Activated T-helper 17 cell treated with anti-CD3 and anti-CD28 coated beads, Interleukin-2, amount 50 U/mL, for 72 hours (primary cell): ENCODE results near the gene KRTAP2-1. TPM values are rescaled to one million over a fixed set of nuclear protein-coding genes. Genes with fewer than 3 reads are reported as not detected.
"Not testable (repeated sequence)": the region's sequence is repeated elsewhere in the genome, so short reads cannot be mapped to it uniquely, and the experiment has no call there.

Source experiments
- ATAC-seq: fragments of 150-1000 bp; cut with Tn5 transposase; replicated peaks from 2 replicates; pipeline ENCODE4 v1.10.0; 2021; ENCODE audit warnings: mild to moderate bottlenecking, moderate library complexity
- H3K27ac Mint-ChIP-seq: one replicate; pipeline ENCODE4 v1.8.0; 2022; ENCODE audit warnings: mixed read lengths
- H3K27me3 Mint-ChIP-seq: one replicate; pipeline ENCODE4 v1.8.0; 2022; ENCODE audit warnings: mixed read lengths
- H3K36me3 Mint-ChIP-seq: one replicate; pipeline ENCODE4 v1.8.0; 2022; ENCODE audit warnings: low read depth, mild to moderate bottlenecking, mixed read lengths
- H3K4me1 Mint-ChIP-seq: one replicate; pipeline ENCODE4 v1.8.0; 2022; ENCODE audit warnings: mixed read lengths
- H3K4me3 Mint-ChIP-seq: one replicate; pipeline ENCODE4 v1.8.0; 2022; ENCODE audit warnings: mild to moderate bottlenecking, mixed read lengths
- H3K9me3 Mint-ChIP-seq: one replicate; pipeline ENCODE4 v1.8.0; 2022; ENCODE audit warnings: mixed read lengths
- total RNA-seq, 2 donors: library from RNA; stranded (reverse); gene quantifications; one replicate each; pipeline ENCODE4 v1.2.3, GENCODE V29; 2022

Gene KRTAP2-1, protein sequence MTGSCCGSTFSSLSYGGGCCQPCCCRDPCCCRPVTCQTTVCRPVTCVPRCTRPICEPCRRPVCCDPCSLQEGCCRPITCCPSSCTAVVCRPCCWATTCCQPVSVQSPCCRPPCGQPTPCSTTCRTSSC
- not detected for total RNA-seq

DNA sequence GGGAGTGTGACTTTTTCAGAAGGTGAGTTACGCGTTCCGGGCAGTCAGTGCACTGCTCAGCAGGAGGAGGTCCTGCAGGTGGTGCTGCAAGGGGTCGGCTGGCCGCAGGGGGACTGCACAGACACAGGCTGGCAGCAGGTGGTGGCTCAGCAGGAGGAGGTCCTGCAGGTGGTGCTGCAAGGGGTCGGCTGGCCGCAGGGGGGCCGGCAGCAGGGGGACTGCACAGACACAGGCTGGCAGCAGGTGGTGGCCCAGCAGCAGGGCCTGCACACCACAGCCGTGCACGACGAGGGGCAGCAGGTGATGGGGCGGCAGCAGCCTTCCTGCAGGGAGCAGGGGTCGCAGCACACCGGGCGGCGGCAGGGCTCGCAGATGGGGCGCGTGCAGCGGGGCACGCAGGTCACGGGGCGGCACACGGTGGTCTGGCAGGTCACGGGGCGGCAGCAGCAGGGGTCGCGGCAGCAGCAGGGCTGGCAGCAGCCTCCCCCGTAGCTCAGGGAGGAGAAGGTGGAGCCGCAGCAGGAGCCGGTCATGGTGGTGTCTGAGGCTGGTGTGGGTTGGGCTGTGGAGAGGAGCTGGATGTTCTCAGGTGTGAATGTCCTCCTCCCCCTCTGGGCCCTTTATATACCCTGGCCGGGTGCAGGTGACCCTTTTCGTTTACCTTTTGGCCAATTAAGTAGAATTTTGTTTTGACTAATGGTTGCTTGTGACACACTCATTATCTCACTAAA, at the start of gene KRTAP2-1:
TSS of gene KRTAP2-1 (minus strand) at position 582 of the 731 bp plus-strand sequence. CDS start at position 533, 49 bp downstream.
- not testable (repeated sequence) for ATAC-seq, H3K4me3 Mint-ChIP-seq, H3K36me3 Mint-ChIP-seq, H3K9me3 Mint-ChIP-seq, H3K27ac Mint-ChIP-seq, H3K4me1 Mint-ChIP-seq
- H3K27me3 Mint-ChIP-seq = peaks cover 25% of the 10 kb centered on the region

DNA sequence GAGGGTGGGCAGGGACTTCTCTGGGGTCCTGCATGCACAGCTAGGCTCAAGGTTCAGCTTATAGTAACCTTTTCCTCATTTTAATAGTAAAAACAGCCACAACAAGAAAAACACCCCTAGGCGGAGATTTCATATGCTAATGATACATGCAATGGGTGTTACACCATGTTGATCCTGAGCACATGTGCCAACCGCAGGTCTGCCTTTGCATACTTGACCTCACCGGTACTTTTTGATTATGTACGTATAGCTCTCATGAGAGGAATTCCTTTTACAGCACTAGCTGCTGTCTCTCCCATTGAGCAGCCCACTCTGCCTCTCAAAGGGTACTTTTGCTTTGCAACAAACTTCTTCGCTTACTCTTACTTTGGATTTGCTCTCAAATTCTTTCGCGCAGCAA, 48.9 kb upstream of the KRTAP2-1 start:
- Mint-ChIP-seq H3K4me3 (no peak overlapping the region), H3K36me3 (no peaks in the 10 kb centered on the region), H3K27ac (no peak overlapping the region), H3K4me1 (no peaks in the 10 kb centered on the region), H3K27me3 (peaks cover 15% of the 10 kb centered on the region), H3K9me3 (no peaks in the 10 kb centered on the region)
- no peak for ATAC-seq

DNA sequence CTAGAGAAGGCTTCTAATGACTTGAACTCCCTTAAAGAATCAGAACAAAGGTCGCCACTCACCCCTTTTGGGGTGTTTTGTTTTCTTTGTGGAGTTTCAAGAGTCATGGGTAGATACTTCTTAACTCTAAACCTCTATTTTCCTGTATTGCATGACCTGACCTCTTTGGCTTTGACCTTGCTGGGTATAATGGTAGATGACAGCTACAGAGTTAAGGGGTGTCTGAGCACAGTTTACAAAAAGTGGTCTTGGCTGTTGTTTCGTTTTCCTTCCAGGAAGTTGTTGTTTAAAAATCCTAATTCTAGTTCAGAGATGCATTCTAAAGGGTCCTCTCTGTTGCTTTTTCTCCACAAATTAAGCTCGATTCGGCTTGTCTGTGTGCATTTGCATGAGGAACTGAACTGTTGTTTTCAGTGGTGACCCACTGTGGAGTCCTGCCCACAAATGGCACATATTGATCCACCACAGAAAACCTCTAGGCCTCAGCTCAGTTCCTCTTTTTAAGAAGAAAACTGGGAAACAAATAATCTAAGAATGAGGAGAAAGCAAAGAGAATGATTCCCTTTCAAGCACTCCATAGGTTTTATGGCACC, 41.7 kb upstream of the KRTAP2-1 start:
- not testable (repeated sequence) for H3K27ac Mint-ChIP-seq, ATAC-seq, H3K9me3 Mint-ChIP-seq, H3K4me1 Mint-ChIP-seq, H3K36me3 Mint-ChIP-seq, H3K4me3 Mint-ChIP-seq
- peaks cover 20% of the 10 kb centered on the region for H3K27me3 Mint-ChIP-seq

DNA sequence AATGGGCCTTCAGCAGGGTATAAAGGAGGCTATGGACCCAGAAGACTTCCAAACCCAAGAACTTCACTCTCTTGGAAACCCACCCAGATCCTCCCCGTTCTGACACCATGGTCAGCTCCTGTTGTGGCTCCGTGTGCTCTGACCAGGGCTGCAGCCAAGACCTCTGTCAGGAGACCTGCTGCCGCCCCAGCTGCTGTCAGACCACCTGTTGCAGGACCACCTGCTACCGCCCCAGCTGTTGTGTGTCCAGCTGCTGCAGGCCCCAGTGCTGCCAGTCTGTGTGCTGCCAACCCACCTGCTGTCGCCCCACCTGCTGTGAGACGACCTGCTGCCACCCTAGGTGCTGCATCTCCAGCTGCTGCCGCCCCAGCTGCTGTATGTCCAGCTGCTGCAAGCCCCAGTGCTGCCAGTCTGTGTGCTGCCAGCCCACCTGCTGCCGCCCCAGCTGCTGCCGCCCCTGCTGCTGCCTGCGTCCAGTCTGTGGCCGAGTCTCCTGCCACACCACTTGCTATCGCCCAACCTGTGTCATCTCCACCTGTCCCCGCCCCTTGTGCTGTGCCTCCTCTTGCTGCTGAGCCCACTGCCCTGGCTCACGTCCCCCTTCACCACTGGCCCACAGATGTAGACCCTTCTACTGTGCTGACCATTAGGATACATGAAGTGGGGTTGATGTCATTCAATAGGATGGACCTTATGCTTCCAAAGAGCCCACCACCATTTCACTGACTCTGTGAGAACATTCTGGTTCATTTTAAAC, 37.2 kb upstream of the KRTAP2-1 start, which contains the start of gene KRTAP4-7:
TSS of gene KRTAP4-7 (plus strand) at position 51 of the 757 bp plus-strand sequence. CDS start at position 108, 57 bp downstream.
- not testable (repeated sequence) for ATAC-seq, H3K9me3 Mint-ChIP-seq, H3K4me3 Mint-ChIP-seq, H3K27ac Mint-ChIP-seq, H3K4me1 Mint-ChIP-seq, H3K36me3 Mint-ChIP-seq
- H3K27me3 Mint-ChIP-seq = peaks cover 32% of the 10 kb centered on the region

DNA sequence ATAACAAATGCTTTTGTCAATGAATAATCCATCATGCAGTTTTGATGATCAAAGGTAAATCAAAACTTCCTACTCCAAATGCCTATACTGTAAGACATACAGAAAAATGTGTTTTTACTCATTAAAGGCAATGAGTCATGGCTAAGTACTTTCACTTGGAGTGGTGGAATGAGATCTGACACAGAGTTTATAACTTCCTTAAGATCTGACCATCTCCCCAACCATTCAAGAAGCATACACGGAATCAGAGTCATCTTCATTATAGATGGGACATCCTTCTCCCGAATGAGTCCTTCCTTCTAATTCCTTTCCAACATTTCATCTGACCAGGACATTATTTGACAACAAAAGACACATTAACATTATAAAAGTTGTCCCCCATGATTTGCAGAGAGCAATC, 36.3 kb upstream of the KRTAP2-1 start:
- H3K4me1 Mint-ChIP-seq, H3K4me3 Mint-ChIP-seq, H3K27ac Mint-ChIP-seq, H3K36me3 Mint-ChIP-seq, H3K9me3 Mint-ChIP-seq: not testable (repeated sequence)
- peak; percentile 61 for ATAC-seq
- H3K27me3 Mint-ChIP-seq = peaks cover 26% of the 10 kb centered on the region

DNA sequence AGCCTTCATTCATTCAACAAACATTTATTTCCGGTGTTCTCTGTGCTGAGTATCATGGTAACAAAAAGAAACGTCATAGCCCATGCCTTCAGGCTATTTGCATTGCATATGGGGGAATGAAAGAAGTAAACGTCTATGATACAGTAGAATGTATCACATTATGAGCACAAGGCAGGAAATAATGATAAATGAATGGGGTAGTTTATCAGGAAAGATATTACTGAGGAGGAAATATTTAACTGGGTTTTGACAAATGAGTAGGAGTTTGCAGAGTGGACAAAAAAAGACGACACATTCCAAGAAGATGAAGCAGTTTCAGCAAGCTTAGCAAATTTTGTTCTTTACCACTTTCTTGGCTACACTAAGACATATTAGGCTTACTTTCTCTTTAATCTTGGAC, 35.5 kb upstream of the KRTAP2-1 start:
- Mint-ChIP-seq H3K36me3 (no peaks in the 10 kb centered on the region), H3K27ac (no peak overlapping the region), H3K27me3 (peaks cover 24% of the 10 kb centered on the region), H3K4me3 (no peak overlapping the region), H3K4me1 (no peaks in the 10 kb centered on the region), H3K9me3 (no peaks in the 10 kb centered on the region)
- no peak for ATAC-seq

DNA sequence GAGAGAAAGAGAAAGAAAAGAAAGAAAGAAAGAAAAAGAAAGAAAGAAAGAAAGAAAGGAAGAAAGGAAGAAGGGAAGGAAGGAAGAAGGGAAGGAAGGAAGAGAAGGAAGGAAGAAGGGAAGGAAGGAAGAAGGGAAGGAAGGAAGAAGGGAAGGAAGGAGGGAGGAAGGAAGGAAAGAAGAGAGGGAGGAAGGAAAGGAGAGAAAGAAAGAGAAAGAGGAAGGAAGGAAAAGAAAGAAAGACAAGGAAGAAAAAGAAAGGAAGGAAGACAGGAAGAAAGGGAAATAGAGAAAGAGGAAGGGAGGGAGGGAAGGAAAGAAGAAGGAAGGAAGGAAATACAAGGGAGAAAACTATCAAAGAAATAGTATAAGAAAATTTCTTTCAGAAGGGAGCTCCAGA, 29.7 kb upstream of the KRTAP2-1 start:
- no peak overlapping the region for H3K4me3 Mint-ChIP-seq
- H3K4me1 Mint-ChIP-seq = no peaks in the 10 kb centered on the region
- H3K27me3 Mint-ChIP-seq = peaks cover 21% of the 10 kb centered on the region
- no peaks in the 10 kb centered on the region for H3K9me3 Mint-ChIP-seq
- H3K27ac Mint-ChIP-seq = no peak overlapping the region
- H3K36me3 Mint-ChIP-seq = no peaks in the 10 kb centered on the region
- no peak for ATAC-seq

DNA sequence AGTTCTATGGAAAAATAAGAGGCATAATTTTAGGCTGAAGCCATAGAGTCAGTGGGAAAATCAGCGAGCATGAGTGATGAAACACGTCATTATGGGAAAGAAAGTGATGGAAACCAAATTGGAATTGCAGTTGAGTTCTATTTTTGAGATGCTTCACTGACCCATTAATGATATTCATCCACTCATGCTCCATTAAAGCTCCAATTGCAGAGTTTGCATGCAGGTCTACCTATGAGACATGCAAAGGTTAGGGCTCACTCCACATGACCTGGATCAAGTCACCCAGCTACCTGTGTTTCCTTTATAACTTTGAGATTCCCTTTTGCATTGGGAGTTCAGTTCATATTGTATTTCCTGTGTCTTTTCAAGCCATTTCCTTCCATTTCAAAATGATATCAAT, 26.6 kb upstream of the KRTAP2-1 start:
- Mint-ChIP-seq H3K9me3 (no peaks in the 10 kb centered on the region), H3K27ac (no peak overlapping the region), H3K27me3 (peaks cover 14% of the 10 kb centered on the region), H3K4me3 (no peak overlapping the region), H3K36me3 (no peaks in the 10 kb centered on the region), H3K4me1 (no peaks in the 10 kb centered on the region)
- ATAC-seq = no peak

DNA sequence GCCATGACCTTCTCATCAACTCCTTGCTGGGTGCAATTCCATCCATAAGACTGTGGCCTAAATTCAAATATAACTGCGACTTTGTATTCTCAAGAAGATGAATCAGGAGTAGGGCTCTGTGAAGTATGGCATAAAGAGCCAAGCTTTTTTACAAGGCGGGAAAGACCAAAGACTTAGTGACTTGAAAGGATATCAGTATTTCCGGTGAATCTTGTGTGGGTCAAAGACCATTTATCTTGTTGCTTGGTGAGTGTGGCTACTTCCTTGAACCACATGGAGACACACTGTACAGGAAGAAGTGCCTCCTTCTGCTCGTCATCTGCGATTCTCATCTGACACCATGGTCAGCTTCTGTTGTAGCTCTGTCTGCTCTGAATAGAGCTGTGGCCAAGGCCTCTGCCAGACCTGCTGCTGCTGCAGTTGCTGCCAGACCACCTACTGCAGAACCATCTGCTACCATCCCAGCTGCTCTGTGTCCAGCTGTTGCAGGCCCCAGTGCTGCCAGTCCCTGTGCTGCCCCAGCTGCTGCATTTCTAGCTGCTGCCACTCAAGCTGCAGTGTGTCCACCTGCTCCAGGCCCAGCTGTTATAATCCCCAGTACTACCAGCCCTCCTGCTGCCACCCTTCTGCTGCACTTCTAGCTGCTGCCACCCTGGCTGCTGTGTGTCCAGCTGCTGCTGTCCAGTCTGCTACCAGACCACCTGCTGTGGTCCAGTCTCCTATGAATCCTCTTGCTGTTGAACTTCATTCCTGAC, 24.7 kb upstream of the KRTAP2-1 start:
- H3K9me3 Mint-ChIP-seq = no peaks in the 10 kb centered on the region
- H3K4me3 Mint-ChIP-seq = no peak overlapping the region
- no peaks in the 10 kb centered on the region for H3K4me1 Mint-ChIP-seq
- no peaks in the 10 kb centered on the region for H3K36me3 Mint-ChIP-seq
- no peak overlapping the region for H3K27ac Mint-ChIP-seq
- peaks cover 14% of the 10 kb centered on the region for H3K27me3 Mint-ChIP-seq
- no peak for ATAC-seq

DNA sequence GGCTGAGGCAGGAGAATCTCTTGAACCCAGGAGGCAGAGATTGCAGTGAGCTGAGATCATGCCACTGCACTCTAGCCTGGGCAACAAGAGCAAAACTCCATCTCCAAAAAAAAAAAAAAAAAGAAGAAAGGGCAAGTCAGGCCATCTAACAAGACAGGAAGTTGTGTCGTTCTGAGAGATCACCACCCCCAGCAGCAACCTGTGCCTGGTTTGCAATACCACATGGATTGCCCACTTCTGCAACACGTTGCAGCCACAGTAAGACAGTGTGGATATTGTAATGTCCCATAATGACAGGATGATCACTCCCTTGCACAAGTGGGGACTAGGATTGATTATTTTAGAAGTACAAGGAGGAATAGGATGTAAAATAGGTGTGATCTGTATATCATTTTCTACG, 21.9 kb upstream of the KRTAP2-1 start:
- H3K4me1 Mint-ChIP-seq = peaks cover 5% of the 10 kb centered on the region
- ATAC-seq = no peak
- no peak overlapping the region for H3K27ac Mint-ChIP-seq
- no peaks in the 10 kb centered on the region for H3K27me3 Mint-ChIP-seq
- no peaks in the 10 kb centered on the region for H3K9me3 Mint-ChIP-seq
- H3K4me3 Mint-ChIP-seq = no peak overlapping the region
- H3K36me3 Mint-ChIP-seq = no peaks in the 10 kb centered on the region

DNA sequence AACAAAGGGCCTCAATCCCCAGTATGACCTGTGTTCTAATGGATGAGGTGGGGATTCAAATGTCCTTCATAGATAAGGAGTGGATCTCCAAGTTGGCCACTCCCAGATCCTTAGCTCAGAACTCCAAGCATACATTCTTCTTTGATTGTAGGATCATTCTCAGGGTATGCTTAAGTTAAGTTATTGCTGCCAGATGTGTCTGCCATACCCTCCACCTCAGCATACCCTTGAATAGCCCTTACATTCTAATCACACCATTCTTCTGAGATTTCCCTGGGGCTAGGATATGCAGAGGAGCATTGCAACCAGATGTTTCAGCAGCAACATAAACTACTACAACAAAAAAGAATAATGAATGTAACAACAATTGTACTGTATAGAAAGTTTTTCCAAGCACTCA, 20.2 kb upstream of the KRTAP2-1 start:
- no peak for ATAC-seq

DNA sequence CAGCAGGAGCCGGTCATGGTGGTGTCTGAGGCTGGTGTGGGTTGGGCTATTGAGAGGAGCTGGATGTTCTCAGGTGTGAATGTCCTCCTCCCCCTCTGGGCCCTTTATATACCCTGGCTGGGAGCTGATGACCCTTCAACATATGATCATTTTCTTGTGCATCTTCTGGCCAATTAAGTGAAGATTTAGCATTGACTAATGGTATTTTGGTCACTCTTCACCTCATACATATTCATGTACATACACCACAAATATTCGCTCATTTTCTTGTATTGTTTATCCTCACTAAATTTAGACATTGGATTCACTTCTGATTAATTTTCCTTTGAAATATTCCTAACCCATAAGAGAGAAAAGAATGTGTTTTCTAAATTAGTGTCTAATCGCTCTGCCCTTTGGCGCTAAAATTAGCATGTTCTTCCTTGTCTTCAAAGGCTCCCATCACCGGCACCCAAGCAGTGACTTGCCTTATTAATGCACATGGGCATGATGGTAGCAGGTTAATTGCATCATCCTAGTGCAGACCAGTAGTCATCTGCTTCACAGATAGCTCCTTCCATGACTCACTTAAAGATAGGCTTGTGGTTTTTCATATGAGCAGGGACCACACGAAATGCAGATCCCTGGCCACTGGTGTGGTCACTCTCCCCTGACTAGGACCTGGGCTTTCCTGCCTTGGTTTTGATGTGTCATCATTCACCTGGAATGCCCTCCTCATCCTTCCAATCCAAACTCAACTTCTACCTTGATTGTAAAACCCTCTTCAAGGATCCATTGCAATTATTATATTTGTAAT, 18.9 kb upstream of the KRTAP2-1 start, which contains the start of gene KRTAP2-4:
TSS of gene KRTAP2-4 (minus strand) at position 51 of the 796 bp plus-strand sequence. CDS start at position 17, 34 bp downstream.
- H3K4me1 Mint-ChIP-seq = peaks cover 5% of the 10 kb centered on the region
- peak; percentile 44 for ATAC-seq
- H3K9me3 Mint-ChIP-seq = no peaks in the 10 kb centered on the region
- no peak within 1 kb of the TSS for H3K4me3 Mint-ChIP-seq
- no peak within 1 kb of the TSS for H3K27ac Mint-ChIP-seq
- H3K27me3 Mint-ChIP-seq = peaks cover 12% of the 10 kb centered on the region
- no peaks in the 10 kb centered on the region for H3K36me3 Mint-ChIP-seq

More for the DNA sequence above, 20.2 kb upstream of the KRTAP2-1 start:
- H3K4me1 Mint-ChIP-seq = peaks cover 5% of the 10 kb centered on the region
- no peaks in the 10 kb centered on the region for H3K9me3 Mint-ChIP-seq
- H3K36me3 Mint-ChIP-seq = no peaks in the 10 kb centered on the region
- peaks cover 4% of the 10 kb centered on the region for H3K27me3 Mint-ChIP-seq
- H3K27ac Mint-ChIP-seq = no peak overlapping the region
- H3K4me3 Mint-ChIP-seq = no peak overlapping the region

DNA sequence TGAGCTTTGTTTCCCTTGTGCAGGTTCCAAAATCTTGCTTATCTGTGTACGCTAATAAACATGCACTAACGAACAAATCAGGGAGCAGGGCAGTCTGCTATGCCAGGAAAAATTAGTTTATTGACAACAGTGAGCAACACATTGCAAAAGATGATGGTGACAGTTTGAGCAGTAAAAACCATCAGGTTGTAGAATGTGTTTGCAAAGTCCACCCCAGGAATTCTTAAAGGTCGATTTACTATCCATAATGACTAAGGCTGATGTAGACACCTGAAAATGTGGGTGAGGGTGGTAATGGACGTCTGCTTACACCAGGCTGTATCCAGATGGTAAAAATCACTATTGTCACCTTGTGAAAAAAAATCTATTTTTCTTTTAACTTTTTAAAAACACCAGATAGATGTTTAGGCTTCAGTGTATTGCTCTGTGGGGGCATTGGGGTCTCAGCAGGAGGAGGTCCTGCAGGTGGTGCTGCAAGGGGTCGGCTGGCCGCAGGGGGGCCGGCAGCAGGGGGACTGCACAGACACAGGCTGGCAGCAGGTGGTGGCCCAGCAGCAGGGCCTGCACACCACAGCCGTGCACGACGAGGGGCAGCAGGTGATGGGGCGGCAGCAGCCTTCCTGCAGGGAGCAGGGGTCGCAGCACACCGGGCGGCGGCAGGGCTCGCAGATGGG, 18.0 kb upstream of the KRTAP2-1 start:
- H3K9me3 Mint-ChIP-seq, ATAC-seq: not testable (repeated sequence)

More for the DNA sequence above, 18.0 kb upstream of the KRTAP2-1 start:
- peaks cover 20% of the 10 kb centered on the region for H3K27me3 Mint-ChIP-seq
- H3K36me3 Mint-ChIP-seq, H3K4me1 Mint-ChIP-seq, H3K27ac Mint-ChIP-seq, H3K4me3 Mint-ChIP-seq: not testable (repeated sequence)
